IPS-NIHi11 (cell line): ENCODE results near the gene PRRG4.
"Not testable (repeated sequence)": the region's sequence is repeated elsewhere in the genome, so short reads cannot be mapped to it uniquely, and the experiment has no call there.

Source experiments
- DNase-seq: peaks from one replicate; pipeline ENCODE4 v3.0.0; 2012; ENCODE audit warnings: mixed read lengths, low spot score

PRRG4 gene

GRCh38 chr11:32830796-32831195 lies 1.1 kb downstream of the PRRG4 start:
- DNase-seq, result no peak

GRCh38 chr11:32831221-32831620 lies 1.5 kb downstream of the PRRG4 start:
- no peak for DNase-seq

GRCh38 chr11:32833921-32834320 lies 4.2 kb downstream of the PRRG4 start:
- no peak for DNase-seq

- no peak for DNase-seq
Observed at GRCh38 chr11:32836946-32837345, 7.2 kb downstream of the PRRG4 start.

- no peak for DNase-seq
Observed at GRCh38 chr11:32838505-32839274, 9.0 kb downstream of the PRRG4 start.

- no peak for DNase-seq
Observed at GRCh38 chr11:32839308-32839707, 9.6 kb downstream of the PRRG4 start.

- DNase-seq, result no peak
Observed at GRCh38 chr11:32840587-32840986, 10.9 kb downstream of the PRRG4 start.

- DNase-seq, result no peak
Observed at GRCh38 chr11:32843544-32843943, 13.8 kb downstream of the PRRG4 start.

- DNase-seq, result no peak
Observed at GRCh38 chr11:32847511-32847910, 17.8 kb downstream of the PRRG4 start.

GRCh38 chr11:32849761-32850160 lies 20.0 kb downstream of the PRRG4 start:
- no peak for DNase-seq

GRCh38 chr11:32851251-32851650 lies 21.5 kb downstream of the PRRG4 start:
- no peak for DNase-seq

- peak; percentile 17 for DNase-seq
Observed at GRCh38 chr11:32852207-32852606, 22.5 kb downstream of the PRRG4 start.

GRCh38 chr11:32855601-32856000 lies 25.9 kb downstream of the PRRG4 start:
- DNase-seq, result no peak

GRCh38 chr11:32858731-32859130 lies 29.0 kb downstream of the PRRG4 start:
- no peak for DNase-seq

GRCh38 chr11:32861850-32862577 lies 32.3 kb downstream of the PRRG4 start:
- no peak for DNase-seq

- no peak for DNase-seq
Observed at GRCh38 chr11:32864555-32864954, 34.8 kb downstream of the PRRG4 start.

GRCh38 chr11:32868752-32869151 lies 39.0 kb downstream of the PRRG4 start:
- DNase-seq, result not testable (repeated sequence)

GRCh38 chr11:32870676-32871075 lies 40.9 kb downstream of the PRRG4 start:
- peak; percentile 58 for DNase-seq

- peak; percentile 24 for DNase-seq
Observed at GRCh38 chr11:32874132-32874531, 44.4 kb downstream of the PRRG4 start.

GRCh38 chr11:32881286-32881685 lies 51.6 kb downstream of the PRRG4 start:
- DNase-seq, result no peak

GRCh38 chr11:32883421-32883820 lies 53.7 kb downstream of the PRRG4 start:
- DNase-seq, result no peak

- no peak for DNase-seq
Observed at GRCh38 chr11:32884023-32884422, 54.3 kb downstream of the PRRG4 start.

GRCh38 chr11:32884770-32885384 lies 55.1 kb downstream of the PRRG4 start:
- peak; percentile 14 for DNase-seq
